Neural cell (in vitro differentiated cells): Measurements from ENCODE around the gene DNAH5. TPM values are rescaled to one million over a fixed set of nuclear protein-coding genes. Genes with fewer than 3 reads are reported as not detected.

Experiments
- H2AFZ ChIP-seq: fragments of 200-600, 300-800 bp; sonication (generic), shearing (Covaris generic); 2 replicates; pipeline ENCODE4 v1.6.0; 2014; ENCODE audit warnings: low read depth, mild to moderate bottlenecking, antibody characterized with exemption, low read length, moderate library complexity
- H3F3A ChIP-seq: fragments of 200-600 bp; shearing (Covaris generic); 2 replicates; pipeline ENCODE4 v1.6.1; 2016; ENCODE audit warnings: mild to moderate bottlenecking, moderate library complexity, mixed read lengths, antibody characterized with exemption, low read length; ENCODE audit not compliant: insufficient read depth, poor library complexity, severe bottlenecking
- H3K27ac ChIP-seq: fragments of 200-600, 300-800 bp; sonication (generic), shearing (Covaris generic); 2 replicates; pipeline ENCODE4 v1.5.1; 2014; ENCODE audit warnings: mild to moderate bottlenecking, low read length, moderate library complexity
- H3K27me3 ChIP-seq: fragments of 300-800, 200-600 bp; sonication (generic), shearing (Covaris generic); 2 replicates; pipeline ENCODE4 v1.6.0; 2014; ENCODE audit warnings: mild to moderate bottlenecking, low read depth, low read length, moderate library complexity; ENCODE audit not compliant: insufficient read depth
- H3K36me3 ChIP-seq: fragments of 300-800, 200-600 bp; sonication (generic), shearing (Covaris generic); 2 replicates; pipeline ENCODE4 v1.5.1; 2014; ENCODE audit warnings: mild to moderate bottlenecking, antibody characterized with exemption, low read length, moderate library complexity; ENCODE audit not compliant: insufficient read depth
- H3K4me2 ChIP-seq: fragments of 300-800, 200-600 bp; sonication (generic), shearing (Covaris generic); 2 replicates; pipeline ENCODE4 v1.6.0; 2014; ENCODE audit warnings: mild to moderate bottlenecking, low read length
- H3K4me3 ChIP-seq: fragments of 300-800, 200-600 bp; sonication (generic), shearing (Covaris generic); 2 replicates; pipeline ENCODE4 v1.5.1; 2014; ENCODE audit warnings: mild to moderate bottlenecking, low read length, moderate library complexity
- H3K79me2 ChIP-seq: fragments of 200-600 bp; shearing (Covaris generic); replicated peaks from 2 replicates; pipeline ENCODE4 v1.6.0; 2014; ENCODE audit warnings: mild to moderate bottlenecking, low read length, moderate library complexity; ENCODE audit not compliant: insufficient read depth
- H3K9ac ChIP-seq: fragments of 300-800, 200-600 bp; sonication (generic), shearing (Covaris generic); 2 replicates; pipeline ENCODE4 v1.6.1; 2016; ENCODE audit warnings: mild to moderate bottlenecking, low read length, mixed read lengths
- H3K9me2 ChIP-seq: fragments of 200-600 bp; shearing (Covaris generic); 2 replicates; pipeline ENCODE4 v1.6.1; 2016; ENCODE audit warnings: mild to moderate bottlenecking, low read length, mixed read lengths; ENCODE audit not compliant: insufficient read depth
- H3K9me3 ChIP-seq: fragments of 200-600, 300-800 bp; sonication (generic), shearing (Covaris generic); 2 replicates; pipeline ENCODE4 v1.6.1; 2016; ENCODE audit warnings: mild to moderate bottlenecking, mixed run types, low read length, moderate library complexity, mixed read lengths
- H4K20me1 ChIP-seq: fragments of 200-600 bp; shearing (Covaris generic); 2 replicates; pipeline ENCODE4 v1.6.1; 2016; ENCODE audit warnings: mild to moderate bottlenecking, mixed run types; ENCODE audit not compliant: insufficient read depth
- CTCF ChIP-seq: fragments of 450-650 bp; IDR thresholded peaks from 2 replicates; pipeline ENCODE4 v1.5.1; 2014; ENCODE audit warnings: antibody characterized with exemption, mild to moderate bottlenecking, moderate library complexity; ENCODE audit not compliant: poor library complexity, severe bottlenecking
- EZH2 ChIP-seq: fragments of 200-600, 300-800 bp; shearing (Covaris generic), sonication (generic); IDR thresholded peaks from 2 replicates; pipeline ENCODE4 v1.6.1; 2014; ENCODE audit warnings: antibody characterized with exemption, low read length, borderline replicate concordance, mild to moderate bottlenecking; ENCODE audit not compliant: insufficient read depth, poor library complexity, severe bottlenecking
- POLR2AphosphoS5 ChIP-seq: IDR thresholded peaks from 2 replicates; pipeline ENCODE4 v1.6.1; 2012
- RAD21 ChIP-seq: fragments of 450-650 bp; conservative IDR thresholded peaks from 2 replicates; pipeline ENCODE4 v1.6.1; 2014; ENCODE audit warnings: antibody characterized with exemption, mild to moderate bottlenecking, moderate library complexity
- REST ChIP-seq: IDR thresholded peaks from 2 replicates; pipeline ENCODE4 v1.6.1; 2012; ENCODE audit warnings: borderline replicate concordance
- SMC3 ChIP-seq: fragments of 450-650 bp; conservative IDR thresholded peaks from 2 replicates; pipeline ENCODE4 v1.6.1; 2014; ENCODE audit warnings: antibody characterized with exemption, mild to moderate bottlenecking, moderate library complexity; ENCODE audit not compliant: poor library complexity
- polyA plus RNA-seq: library from polyadenylated mRNA; depleted of rRNA; stranded (reverse); fragments of >200 nt; gene quantifications from 2 replicates; pipeline ENCODE4 v1.2.3, GENCODE V29; 2014

DNAH5 gene
- polyA plus RNA-seq, 1 donor from 2014 or later, result 12.8 TPM

- Histone ChIP-seq H3K79me2 (no peaks in the 10 kb centered on the region), H3F3A (no peaks in the 10 kb centered on the region), H3K27ac (peak overlapping the region; percentile 53), H4K20me1 (no peaks in the 10 kb centered on the region), H3K4me3 (no peak overlapping the region), H3K36me3 (no peaks in the 10 kb centered on the region), H3K9me3 (no peaks in the 10 kb centered on the region), H2AFZ (peak overlapping the region; percentile 25), H3K27me3 (no peaks in the 10 kb centered on the region), H3K9me2 (no peaks in the 10 kb centered on the region), H3K9ac (no peak overlapping the region), H3K4me2 (no peak overlapping the region)
- TF ChIP-seq CTCF (no peak), POLR2AphosphoS5 (no peak), SMC3 (no peak)
Measured at GRCh38 chr5:13956471-13956870, 12.0 kb upstream of the DNAH5 start.

- Histone ChIP-seq H3K9me3 (no peaks in the 10 kb centered on the region), H4K20me1 (no peaks in the 10 kb centered on the region), H3K9ac (no peak overlapping the region), H3K9me2 (no peaks in the 10 kb centered on the region), H3K27me3 (no peaks in the 10 kb centered on the region), H3F3A (no peaks in the 10 kb centered on the region), H2AFZ (no peak overlapping the region), H3K79me2 (no peaks in the 10 kb centered on the region), H3K27ac (no peak overlapping the region), H3K4me2 (no peak overlapping the region), H3K36me3 (no peaks in the 10 kb centered on the region), H3K4me3 (no peak overlapping the region)
- TF ChIP-seq CTCF (no peak), REST (no peak), RAD21 (no peak), POLR2AphosphoS5 (no peak), EZH2 (no peak)
Measured at GRCh38 chr5:13955896-13956295, 11.4 kb upstream of the DNAH5 start.
